NCI-H2227 (cell line): ENCODE results near the gene RGMA.

Experiments
- DNase-seq: peaks from one replicate; lab custom pipeline; 2025; ENCODE audit not compliant: unreplicated experiment; lab: John Stamatoyannopoulos, UW

RGMA gene

GRCh38 chr15:93020976-93021772, 67.8 kb downstream of the RGMA start:
- DNase-seq = no peak

GRCh38 chr15:93019971-93020370, 69.0 kb downstream of the RGMA start:
- no peak for DNase-seq

- no peak for DNase-seq
Observed at GRCh38 chr15:93019090-93019489, 69.9 kb downstream of the RGMA start.

GRCh38 chr15:93018574-93018973, 70.4 kb downstream of the RGMA start:
- peak; percentile 3 for DNase-seq

- no peak for DNase-seq
Observed at GRCh38 chr15:93017526-93017925, 71.5 kb downstream of the RGMA start.

- DNase-seq = no peak
Observed at GRCh38 chr15:93012786-93013185, 76.2 kb downstream of the RGMA start.

GRCh38 chr15:93007994-93008393, 81.0 kb downstream of the RGMA start:
- no peak for DNase-seq

GRCh38 chr15:93005133-93005532, 83.9 kb downstream of the RGMA start:
- DNase-seq = no peak

GRCh38 chr15:93001881-93002280, 87.1 kb downstream of the RGMA start:
- DNase-seq = no peak

- DNase-seq = no peak
Observed at GRCh38 chr15:93001156-93001555, 87.9 kb downstream of the RGMA start.

GRCh38 chr15:92997821-92998220, 91.2 kb downstream of the RGMA start:
- no peak for DNase-seq

GRCh38 chr15:92992720-92993119, 96.3 kb downstream of the RGMA start:
- no peak for DNase-seq

- no peak for DNase-seq
Observed at GRCh38 chr15:92990031-92990430, 99.0 kb downstream of the RGMA start.

GRCh38 chr15:92989470-92989869, 99.5 kb downstream of the RGMA start:
- DNase-seq = no peak
